ENCODE data around the gene DISC1.
"Not testable (repeated sequence)": the region's sequence is repeated elsewhere in the genome, so short reads cannot be mapped to it uniquely, and the experiment has no call there.

Gene DISC1

GRCh38 chr1:231724876-231725647 lies 98.5 kb downstream of the DISC1 start:
- peak; percentile 81 for DNase-seq (ENCODE audit: low read depth in 2 of 2)
- H3K4me3 ChIP-seq (replicated peaks in 1 of 2; ENCODE audit: low read depth in 2 of 2, low read length in 2 of 2): no peak overlapping the region
- peak; percentile 64 for TF ChIP-seq CTCF (IDR thresholded peaks at IDR 0.05; ENCODE audit: low read depth, low read length)

GRCh38 chr1:231727171-231727570 lies 100.6 kb downstream of the DISC1 start:
- no peak for TF ChIP-seq CTCF (IDR thresholded peaks at IDR 0.05; ENCODE audit: low read depth, low read length)
- H3K4me3 ChIP-seq (replicated peaks in 1 of 2; ENCODE audit: low read depth in 2 of 2, low read length in 2 of 2): no peak overlapping the region
- DNase-seq (ENCODE audit: low read depth in 2 of 2): no peak

GRCh38 chr1:231728987-231729386 lies 102.4 kb downstream of the DISC1 start:
- not testable (repeated sequence) for DNase-seq (ENCODE audit: low read depth in 2 of 2); H3K4me3 ChIP-seq (replicated peaks in 1 of 2; ENCODE audit: low read depth in 2 of 2, low read length in 2 of 2)

- no peak overlapping the region for H3K4me3 ChIP-seq (replicated peaks in 1 of 2; ENCODE audit: low read depth in 2 of 2, low read length in 2 of 2)
- peak in 1 of 2 donors; percentile 78 for DNase-seq (ENCODE audit: low read depth in 2 of 2)
- TF ChIP-seq CTCF (IDR thresholded peaks at IDR 0.05; ENCODE audit: low read depth, low read length): no peak
Measured at GRCh38 chr1:231729544-231729943, 103.0 kb downstream of the DISC1 start.

- no peak for DNase-seq (ENCODE audit: low read depth in 2 of 2)
- TF ChIP-seq CTCF (IDR thresholded peaks at IDR 0.05; ENCODE audit: low read depth, low read length): no peak
- H3K4me3 ChIP-seq (replicated peaks in 1 of 2; ENCODE audit: low read depth in 2 of 2, low read length in 2 of 2): no peak overlapping the region
Measured at GRCh38 chr1:231731268-231731667, 104.7 kb downstream of the DISC1 start.

GRCh38 chr1:231733063-231733462 lies 106.5 kb downstream of the DISC1 start:
- no peak for DNase-seq (ENCODE audit: low read depth in 2 of 2)
- TF ChIP-seq CTCF (IDR thresholded peaks at IDR 0.05; ENCODE audit: low read depth, low read length): no peak
- no peak overlapping the region for H3K4me3 ChIP-seq (replicated peaks in 1 of 2; ENCODE audit: low read depth in 2 of 2, low read length in 2 of 2)

GRCh38 chr1:231733672-231734071 lies 107.1 kb downstream of the DISC1 start:
- no peak for TF ChIP-seq CTCF (IDR thresholded peaks at IDR 0.05; ENCODE audit: low read depth, low read length)
- H3K4me3 ChIP-seq (replicated peaks in 1 of 2; ENCODE audit: low read depth in 2 of 2, low read length in 2 of 2): no peak overlapping the region
- no peak for DNase-seq (ENCODE audit: low read depth in 2 of 2)

Data from cardiac fibroblast (primary cell).